ENCODE results near the gene BCAS3.
"Not testable (repeated sequence)": the region's sequence is repeated elsewhere in the genome, so short reads cannot be mapped to it uniquely, and the experiment has no call there.

The BCAS3 gene

DNA sequence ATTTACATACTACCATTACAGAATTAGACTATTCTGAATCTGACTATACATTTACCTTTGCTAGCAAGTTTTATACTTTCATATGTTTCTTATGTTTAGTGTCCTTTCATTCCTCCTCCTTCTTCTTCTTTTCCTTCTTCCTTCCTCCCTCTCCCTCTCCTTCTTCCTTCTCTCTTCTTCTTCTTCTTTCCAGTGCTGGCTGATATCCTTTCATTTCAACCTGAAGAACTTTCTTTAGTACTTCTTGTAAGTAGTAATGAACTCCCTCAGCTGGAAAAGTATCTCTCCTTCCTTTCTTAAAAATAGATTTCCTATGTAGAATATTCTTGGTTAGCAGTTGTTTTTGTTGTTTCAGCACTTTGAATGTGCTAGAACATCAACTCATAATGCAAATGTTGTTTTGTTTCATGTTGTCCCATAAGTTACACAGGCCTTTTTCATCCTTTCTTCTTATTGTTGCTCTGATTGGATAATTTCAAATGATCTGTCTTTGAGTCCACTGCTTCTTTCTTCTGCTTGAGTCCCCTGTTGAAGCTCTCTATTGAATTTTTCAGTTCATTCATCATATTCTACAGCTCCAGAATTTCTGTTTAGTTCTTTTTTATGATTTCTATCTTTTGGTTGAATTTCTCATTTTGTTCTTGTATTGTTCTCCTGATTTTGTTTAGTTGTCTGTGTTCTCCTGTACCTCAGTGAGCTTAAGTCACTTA, 759.5 kb downstream of the BCAS3 start:
- DNase-seq: no peak

DNA sequence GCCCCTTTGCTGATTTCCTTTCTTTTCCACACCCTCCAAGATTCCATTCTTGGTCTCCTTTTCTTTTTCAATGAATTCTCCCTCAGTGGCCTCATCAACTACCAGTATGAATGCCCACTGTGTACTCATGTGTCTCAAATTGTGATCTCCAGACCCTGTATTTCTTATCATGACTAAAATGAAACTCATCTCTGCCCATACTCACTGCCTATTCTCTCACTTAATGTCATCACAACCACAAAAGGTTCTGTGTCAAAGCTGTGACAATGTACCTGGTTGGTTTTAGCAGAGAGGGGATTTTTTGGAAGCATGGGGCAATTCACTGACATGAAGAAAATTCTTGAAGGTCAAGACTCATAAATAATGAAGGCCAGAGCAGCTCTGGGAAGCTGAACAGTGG, 763.0 kb downstream of the BCAS3 start:
- no peak for DNase-seq

DNA sequence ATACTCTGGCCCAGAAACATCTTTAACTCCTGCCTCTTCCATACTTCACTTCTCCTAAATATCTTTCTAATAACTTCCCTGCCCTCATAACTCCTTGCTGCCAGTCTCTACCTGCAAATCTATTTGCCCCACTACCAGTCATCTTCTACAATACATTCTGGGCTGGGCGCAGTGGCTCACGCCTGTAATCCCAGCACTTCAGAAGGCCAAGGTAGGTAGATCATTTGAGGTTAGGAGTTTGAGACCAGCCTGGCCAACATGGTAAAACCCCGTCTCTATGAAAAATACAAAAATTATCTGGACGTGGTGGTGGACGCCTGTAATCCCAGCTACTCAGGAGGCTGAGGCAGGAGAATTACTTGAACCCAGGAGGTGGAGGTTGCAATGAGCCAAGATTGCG, 763.9 kb downstream of the BCAS3 start:
- not testable (repeated sequence) for DNase-seq

DNA sequence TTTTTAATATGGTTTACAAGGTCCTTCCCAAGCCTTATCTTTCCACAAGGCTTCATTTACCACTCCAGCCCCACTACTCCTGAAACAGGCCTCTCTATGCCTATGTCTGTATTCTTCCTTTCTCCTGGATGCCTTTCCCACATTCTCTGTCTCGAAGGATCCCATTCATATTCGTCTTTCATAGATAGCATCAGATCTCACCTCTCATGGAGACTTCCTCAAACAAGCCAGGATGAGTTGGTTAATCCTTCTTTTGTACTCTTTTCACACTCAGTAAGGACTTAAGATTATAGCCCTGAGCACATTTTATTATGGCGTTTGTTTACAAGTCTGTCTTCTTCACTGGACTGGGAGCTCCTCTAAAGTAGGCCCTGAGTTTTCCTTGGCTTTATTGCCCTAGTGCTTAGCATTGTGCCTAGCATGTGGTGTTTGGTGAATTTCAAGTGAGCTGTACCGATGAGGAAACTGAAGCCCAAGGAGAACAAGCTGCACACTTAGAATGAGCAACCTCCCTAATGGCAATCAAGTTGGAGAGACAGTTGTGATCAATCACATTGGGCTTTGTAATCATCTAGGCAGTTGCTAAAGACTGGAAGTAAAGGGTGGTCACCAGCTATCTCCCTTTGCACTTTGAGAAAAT, 764.6 kb downstream of the BCAS3 start:
- DNase-seq: no peak

Measured in nucleus accumbens (tissue), 56 donors.